HCT116 (cell line): Measurements from ENCODE around the gene SND1. TPM values are rescaled to one million over a fixed set of nuclear protein-coding genes. Genes with fewer than 3 reads are reported as not detected.

Experiments
- ATAC-seq: fragments of 200-7000 bp; cut with Tn5 transposase; 2 replicates; pipeline ENCODE4 v1.9.1; 2020; ENCODE audit warnings: mild to moderate bottlenecking, moderate library complexity
- BruUV-seq: library from RNA; stranded (reverse); fragments of 400-500 nt; replicated peaks from 2 replicates; lab custom pipeline; 2021; lab: Mats Ljungman, UMichigan
- CTCF ChIA-PET: fragments of 300-600 bp; sonication (Branson Sonifier 250); formaldehyde crosslinking; loops from one replicate; lab custom pipeline; 2021; ENCODE audit warnings: antibody characterized with exemption; lab: Charles Lee
- POLR2A ChIA-PET: fragments of 300-600, 350-600 bp; sonication (Branson Sonifier 250); formaldehyde crosslinking; loops from one replicate; lab custom pipeline; 2021; ENCODE audit warnings: antibody characterized with exemption; lab: Charles Lee
- RAD21 ChIA-PET, 2 experiments: fragments of 300-600 bp; sonication (Branson Sonifier 250); formaldehyde crosslinking; loops; one replicate each; lab custom pipeline; 2023; ENCODE audit warnings: low total read pairs in 2 of 2; ENCODE audit not compliant: uncharacterized antibody in 2 of 2, unreplicated experiment in 2 of 2, low non-redundant PET in 1 of 2; lab: Charles Lee
- DNase-seq: peaks from one replicate; pipeline ENCODE4 v3.0.0-alpha.2; 2010; ENCODE audit warnings: low read depth, low spot score
- H2AFZ ChIP-seq: fragments of 200-600 bp; shearing (Covaris generic), sonication (generic); 2 replicates; pipeline ENCODE4 v1.6.1; 2017; ENCODE audit warnings: low read depth, mixed run types, mixed read lengths, antibody characterized with exemption, low read length; ENCODE audit not compliant: poor library complexity, severe bottlenecking
- H3K27ac ChIP-seq: 2 replicates; pipeline ENCODE4 v1.5.1; 2012; ENCODE audit warnings: low read depth, low read length
- H3K27me3 ChIP-seq: fragments of 200-600 bp; sonication (generic); 2 replicates; pipeline ENCODE4 v1.6.1; 2016; ENCODE audit warnings: mixed run types, low read length, mixed read lengths; ENCODE audit not compliant: insufficient read depth
- H3K36me3 ChIP-seq, 2 experiments: fragments of 200-500 bp in 1 of 2; fragments of 200-600 bp in 1 of 2; sonication (Bioruptor generic) in 1 of 2; sonication (generic) in 1 of 2; 2 replicates each; pipeline versions ENCODE4 v1.5.1 to v1.6.1; 2014 to 2016; ENCODE audit warnings: low read length in 2 of 2, inconsistent platforms in 1 of 2, mixed read lengths in 1 of 2, mixed run types in 1 of 2; ENCODE audit not compliant: insufficient read depth in 2 of 2, control insufficient read depth in 1 of 2
- H3K4me1 ChIP-seq, 2 experiments: fragments of 200-600 bp in 1 of 2; sonication (generic) in 1 of 2; 2 replicates each; pipeline versions ENCODE4 v1.5.1 to v1.6.1; 2012 to 2017; ENCODE audit warnings: low read length in 2 of 2, inconsistent platforms in 1 of 2, mild to moderate bottlenecking in 1 of 2, mixed read lengths in 1 of 2, mixed run types in 1 of 2, moderate library complexity in 1 of 2; ENCODE audit not compliant: insufficient read depth in 2 of 2, control insufficient read depth in 1 of 2
- H3K4me2 ChIP-seq: fragments of 200-600 bp; sonication (generic); 2 replicates; pipeline ENCODE4 v1.6.1; 2017; ENCODE audit warnings: mixed run types, low read length, mixed read lengths
- H3K4me3 ChIP-seq, 2 experiments: fragments of 200-600 bp in 1 of 2; sonication (generic) in 1 of 2; replicated peaks in 1 of 2; 2 replicates each; pipeline ENCODE4 v1.5.1; 2011 to 2016; ENCODE audit warnings: low read length in 2 of 2, control low read depth in 1 of 2, low read depth in 1 of 2, mild to moderate bottlenecking in 1 of 2, mixed read lengths in 1 of 2, mixed run types in 1 of 2
- H3K79me2 ChIP-seq: fragments of 200-600 bp; sonication (generic); 2 replicates; pipeline ENCODE4 v1.6.1; 2017; ENCODE audit warnings: mild to moderate bottlenecking, mixed run types, low read length, moderate library complexity, mixed read lengths; ENCODE audit not compliant: insufficient read depth
- H3K9ac ChIP-seq: fragments of 200-600 bp; sonication (generic); 2 replicates; pipeline ENCODE4 v1.6.1; 2016; ENCODE audit warnings: low read length, mixed read lengths
- H3K9me2 ChIP-seq: fragments of 200-600 bp; sonication (generic), shearing (Covaris generic); 2 replicates; pipeline ENCODE4 v1.6.1; 2017; ENCODE audit warnings: mixed run types, mild to moderate bottlenecking, moderate library complexity; ENCODE audit not compliant: insufficient read depth
- H3K9me3 ChIP-seq, 2 experiments: fragments of 200-500 bp in 1 of 2; fragments of 200-600 bp in 1 of 2; sonication (Bioruptor generic) in 1 of 2; sonication (generic) in 1 of 2; 2 replicates each; pipeline ENCODE4 v1.6.1; 2014 to 2017; ENCODE audit warnings: low read length in 2 of 2, mixed read lengths in 2 of 2, inconsistent platforms in 1 of 2, low read depth in 1 of 2, mild to moderate bottlenecking in 1 of 2, mixed run types in 1 of 2, moderate library complexity in 1 of 2; ENCODE audit not compliant: control insufficient read depth in 1 of 2, insufficient read depth in 1 of 2
- H4K20me1 ChIP-seq: fragments of 200-600 bp; sonication (generic), shearing (Covaris generic); 2 replicates; pipeline ENCODE4 v1.6.1; 2017; ENCODE audit warnings: mixed run types, mild to moderate bottlenecking, moderate library complexity; ENCODE audit not compliant: insufficient read depth
- CBX3 ChIP-seq: IDR thresholded peaks from 2 replicates; pipeline ENCODE4 v1.6.1; 2012; ENCODE audit warnings: low read depth
- CEBPB ChIP-seq: IDR thresholded peaks from 2 replicates; pipeline ENCODE4 v1.6.1; 2012; ENCODE audit warnings: low read depth
- EGR1 ChIP-seq: IDR thresholded peaks from 2 replicates; pipeline ENCODE4 v1.6.1; 2012; ENCODE audit warnings: low read depth
- EZH2 ChIP-seq: fragments of 200-600 bp; sonication (generic); IDR thresholded peaks from 2 replicates; pipeline ENCODE4 v1.6.1; 2017; ENCODE audit warnings: antibody characterized with exemption, mixed run types
- EZH2phosphoT487 ChIP-seq: fragments of 200-600 bp; IDR thresholded peaks from 2 replicates; pipeline ENCODE4 v1.6.1; 2018; ENCODE audit warnings: antibody characterized with exemption, borderline replicate concordance
- FOSL1 ChIP-seq: IDR thresholded peaks from 2 replicates; pipeline ENCODE4 v1.6.1; 2012; ENCODE audit warnings: low read depth
- JUND ChIP-seq: IDR thresholded peaks from 2 replicates; pipeline ENCODE4 v1.6.1; 2012
- POLR2A ChIP-seq: IDR thresholded peaks from 2 replicates; pipeline ENCODE4 v1.7.0; 2011; ENCODE audit warnings: borderline replicate concordance; ENCODE audit not compliant: insufficient read depth, insufficient read length; ENCODE audit errors: extremely low read depth
- POLR2AphosphoS5 ChIP-seq: IDR thresholded peaks from 2 replicates; pipeline ENCODE4 v1.6.1; 2011; ENCODE audit warnings: mild to moderate bottlenecking, low read depth, low read length, moderate library complexity
- RAD21 ChIP-seq: IDR thresholded peaks from 2 replicates; pipeline ENCODE4 v1.6.1; 2012; ENCODE audit warnings: low read depth, mild to moderate bottlenecking
- SIN3A ChIP-seq: IDR thresholded peaks from 2 replicates; pipeline ENCODE4 v1.6.1; 2012; ENCODE audit warnings: low read depth
- SRF ChIP-seq: IDR thresholded peaks from 2 replicates; pipeline ENCODE4 v1.6.1; 2012; ENCODE audit warnings: low read depth
- TCF7L2 ChIP-seq: IDR thresholded peaks from 2 replicates; pipeline ENCODE4 v1.7.0; 2011; ENCODE audit warnings: borderline replicate concordance, inconsistent platforms; ENCODE audit not compliant: insufficient read depth, insufficient read length; ENCODE audit errors: extremely low read depth
- YY1 ChIP-seq: IDR thresholded peaks from 2 replicates; pipeline ENCODE4 v1.6.1; 2011; ENCODE audit warnings: low read length, low read depth, moderate library complexity, mild to moderate bottlenecking; ENCODE audit not compliant: insufficient replicate concordance; ENCODE audit errors: extremely low read depth
- ZNF274 ChIP-seq: fragments of 200-500 bp; sonication (Bioruptor generic); IDR thresholded peaks from 2 replicates; pipeline ENCODE4 v1.6.1; 2014; ENCODE audit warnings: mild to moderate bottlenecking, low read depth, low read length, inconsistent platforms
- intact Hi-C: fragments of 100-400 bp; cut with micrococcal nuclease; formaldehyde crosslinking; loops from 2 replicates; pipeline ENCODE4 v1.10.0; 2022
- total RNA-seq: library from RNA; stranded (reverse); gene quantifications from one replicate; pipeline ENCODE4 v1.2.1, GENCODE V29; 2021; ENCODE audit not compliant: unreplicated experiment
- TF ChIP-seq, protein P1 (sequence below): IDR thresholded peaks from 2 replicates; pipeline ENCODE4 v1.6.1; 2012
- TF ChIP-seq, protein P2 (sequence below): IDR thresholded peaks from 2 replicates; pipeline ENCODE4 v1.6.1; 2012; ENCODE audit warnings: low read depth
- TF ChIP-seq, protein P3 (sequence below), 3 experiments: fragments of 200-600 bp in 1 of 3; sonication (generic) in 1 of 3; IDR thresholded peaks in 2 of 3; conservative IDR thresholded peaks in 1 of 3; 2 replicates each; pipeline ENCODE4 v1.5.1; 2012 to 2017; ENCODE audit warnings: low read depth in 2 of 3, low read length in 2 of 3, antibody characterized with exemption in 1 of 3, borderline replicate concordance in 1 of 3, control low read depth in 1 of 3, mild to moderate bottlenecking in 1 of 3, mixed read lengths in 1 of 3, mixed run types in 1 of 3, moderate library complexity in 1 of 3; ENCODE audit not compliant: insufficient read depth in 1 of 3
- TF ChIP-seq, protein P4 (sequence below): IDR thresholded peaks from 2 replicates; pipeline ENCODE4 v1.6.1; 2012

The SND1 gene
- total RNA-seq, 1 experiment from 2014 or later, result 169 TPM

DNA sequence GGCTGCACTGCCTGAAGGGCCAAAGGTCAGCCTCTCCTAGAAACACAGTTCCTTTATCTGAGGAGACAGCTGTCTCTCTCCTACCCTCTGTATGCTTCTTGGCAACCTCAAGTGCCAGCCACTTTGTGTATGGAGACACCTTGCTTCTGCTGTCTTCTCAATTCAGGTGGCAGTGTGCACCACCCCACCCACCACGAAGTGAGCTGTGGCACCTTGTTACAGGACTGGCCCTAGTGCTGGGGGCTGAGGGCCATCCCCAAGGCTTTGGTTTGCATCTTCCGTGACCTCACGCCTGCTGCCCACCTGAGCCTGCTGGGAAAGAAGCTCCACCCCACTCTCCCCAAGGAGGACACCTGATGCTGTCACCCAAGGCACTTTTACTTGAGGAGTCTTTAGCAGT lies 426.3 kb downstream of the SND1 start:
- intact Hi-C loops, result no loop called here
- no peaks in the 10 kb centered on the region for H4K20me1 ChIP-seq
- no peaks in the 10 kb centered on the region for H3K27me3 ChIP-seq
- no peak overlapping the region for H3K9ac ChIP-seq
- ChIA-PET CTCF (no interaction called here), RAD21 (no interaction called here), POLR2A (no interaction called here)
- BruUV-seq, result no TSS peak
- peaks cover 0 to 5% of the 10 kb centered on the region in 2 experiments; a peak in 1 of 4 replicates for H3K36me3 ChIP-seq
- TF ChIP-seq, protein P1, sequence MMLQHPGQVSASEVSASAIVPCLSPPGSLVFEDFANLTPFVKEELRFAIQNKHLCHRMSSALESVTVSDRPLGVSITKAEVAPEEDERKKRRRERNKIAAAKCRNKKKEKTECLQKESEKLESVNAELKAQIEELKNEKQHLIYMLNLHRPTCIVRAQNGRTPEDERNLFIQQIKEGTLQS, result no peak
- TF ChIP-seq FOSL1 (no peak), JUND (no peak), TCF7L2 (no peak), YY1 (no peak), SRF (no peak), ZNF274 (no peak), CEBPB (no peak), RAD21 (no peak), EZH2 (no peak), EZH2phosphoT487 (no peak), CBX3 (no peak), EGR1 (no peak), POLR2A (no peak), SIN3A (no peak), POLR2AphosphoS5 (no peak)
- TF ChIP-seq, protein P2, sequence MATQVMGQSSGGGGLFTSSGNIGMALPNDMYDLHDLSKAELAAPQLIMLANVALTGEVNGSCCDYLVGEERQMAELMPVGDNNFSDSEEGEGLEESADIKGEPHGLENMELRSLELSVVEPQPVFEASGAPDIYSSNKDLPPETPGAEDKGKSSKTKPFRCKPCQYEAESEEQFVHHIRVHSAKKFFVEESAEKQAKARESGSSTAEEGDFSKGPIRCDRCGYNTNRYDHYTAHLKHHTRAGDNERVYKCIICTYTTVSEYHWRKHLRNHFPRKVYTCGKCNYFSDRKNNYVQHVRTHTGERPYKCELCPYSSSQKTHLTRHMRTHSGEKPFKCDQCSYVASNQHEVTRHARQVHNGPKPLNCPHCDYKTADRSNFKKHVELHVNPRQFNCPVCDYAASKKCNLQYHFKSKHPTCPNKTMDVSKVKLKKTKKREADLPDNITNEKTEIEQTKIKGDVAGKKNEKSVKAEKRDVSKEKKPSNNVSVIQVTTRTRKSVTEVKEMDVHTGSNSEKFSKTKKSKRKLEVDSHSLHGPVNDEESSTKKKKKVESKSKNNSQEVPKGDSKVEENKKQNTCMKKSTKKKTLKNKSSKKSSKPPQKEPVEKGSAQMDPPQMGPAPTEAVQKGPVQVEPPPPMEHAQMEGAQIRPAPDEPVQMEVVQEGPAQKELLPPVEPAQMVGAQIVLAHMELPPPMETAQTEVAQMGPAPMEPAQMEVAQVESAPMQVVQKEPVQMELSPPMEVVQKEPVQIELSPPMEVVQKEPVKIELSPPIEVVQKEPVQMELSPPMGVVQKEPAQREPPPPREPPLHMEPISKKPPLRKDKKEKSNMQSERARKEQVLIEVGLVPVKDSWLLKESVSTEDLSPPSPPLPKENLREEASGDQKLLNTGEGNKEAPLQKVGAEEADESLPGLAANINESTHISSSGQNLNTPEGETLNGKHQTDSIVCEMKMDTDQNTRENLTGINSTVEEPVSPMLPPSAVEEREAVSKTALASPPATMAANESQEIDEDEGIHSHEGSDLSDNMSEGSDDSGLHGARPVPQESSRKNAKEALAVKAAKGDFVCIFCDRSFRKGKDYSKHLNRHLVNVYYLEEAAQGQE, result no peak
- TF ChIP-seq, protein P3, sequence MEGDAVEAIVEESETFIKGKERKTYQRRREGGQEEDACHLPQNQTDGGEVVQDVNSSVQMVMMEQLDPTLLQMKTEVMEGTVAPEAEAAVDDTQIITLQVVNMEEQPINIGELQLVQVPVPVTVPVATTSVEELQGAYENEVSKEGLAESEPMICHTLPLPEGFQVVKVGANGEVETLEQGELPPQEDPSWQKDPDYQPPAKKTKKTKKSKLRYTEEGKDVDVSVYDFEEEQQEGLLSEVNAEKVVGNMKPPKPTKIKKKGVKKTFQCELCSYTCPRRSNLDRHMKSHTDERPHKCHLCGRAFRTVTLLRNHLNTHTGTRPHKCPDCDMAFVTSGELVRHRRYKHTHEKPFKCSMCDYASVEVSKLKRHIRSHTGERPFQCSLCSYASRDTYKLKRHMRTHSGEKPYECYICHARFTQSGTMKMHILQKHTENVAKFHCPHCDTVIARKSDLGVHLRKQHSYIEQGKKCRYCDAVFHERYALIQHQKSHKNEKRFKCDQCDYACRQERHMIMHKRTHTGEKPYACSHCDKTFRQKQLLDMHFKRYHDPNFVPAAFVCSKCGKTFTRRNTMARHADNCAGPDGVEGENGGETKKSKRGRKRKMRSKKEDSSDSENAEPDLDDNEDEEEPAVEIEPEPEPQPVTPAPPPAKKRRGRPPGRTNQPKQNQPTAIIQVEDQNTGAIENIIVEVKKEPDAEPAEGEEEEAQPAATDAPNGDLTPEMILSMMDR (IDR thresholded peaks at IDR 0.05 in 2 of 3, conservative IDR thresholded peaks at IDR 0.05 in 1 of 3; ENCODE audit: borderline replicate concordance in 1 of 3, insufficient read depth in 1 of 3, low read depth in 2 of 3, low read length in 2 of 3), result no peak
- TF ChIP-seq, protein P4, sequence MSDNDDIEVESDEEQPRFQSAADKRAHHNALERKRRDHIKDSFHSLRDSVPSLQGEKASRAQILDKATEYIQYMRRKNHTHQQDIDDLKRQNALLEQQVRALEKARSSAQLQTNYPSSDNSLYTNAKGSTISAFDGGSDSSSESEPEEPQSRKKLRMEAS, result no peak
- H3K4me2 ChIP-seq, result no peak overlapping the region
- no peak overlapping the region for H3K27ac ChIP-seq
- DNase-seq (no peak), ATAC-seq (no peak)
- H2AFZ ChIP-seq, result no peak overlapping the region
- H3K4me1 ChIP-seq, result no peaks in the 10 kb centered on the region
- no peaks in the 10 kb centered on the region for H3K79me2 ChIP-seq
- H3K9me2 ChIP-seq, result no peaks in the 10 kb centered on the region
- H3K4me3 ChIP-seq, result no peak overlapping the region
- no peaks in the 10 kb centered on the region for H3K9me3 ChIP-seq
